ENCODE measurements around the gene TGM4.

TGM4 gene

GRCh38 chr3:44827196-44827595, 47.2 kb upstream of the TGM4 start (continued):
- no peak for TF ChIP-seq PATZ1 (tag by site-specific recombination; IDR thresholded peaks at IDR 0.05)

- no peak overlapping the region for H3K27ac ChIP-seq (ENCODE audit: extremely low read depth, low read depth, low read length)
- no peaks in the 10 kb centered on the region for H3K4me1 ChIP-seq (ENCODE audit: control insufficient read depth, insufficient read depth, low read length)
- H3K36me3 ChIP-seq (ENCODE audit: control insufficient read depth in 2 of 2, insufficient read depth in 1 of 2, low read length in 2 of 2): peaks cover 8 to 73% of the 10 kb centered on the region in 2 experiments; a peak in 2 of 3 replicates
- ChIA-PET POLR2A (no interaction called here), CTCF (no interaction called here)
- no peak overlapping the region for H3K4me3 ChIP-seq (ENCODE audit: low read depth, low read length)
- TF ChIP-seq ZNF48 (tag by site-specific recombination; IDR thresholded peaks at IDR 0.05): no peak
- TF ChIP-seq ZNF302 (tag by site-specific recombination; IDR thresholded peaks at IDR 0.05; ENCODE audit: low read depth): no peak
- no peak for TF ChIP-seq ZNF394 (tag by site-specific recombination; IDR thresholded peaks at IDR 0.05; ENCODE audit: borderline replicate concordance)
- no peak for TF ChIP-seq ZNF514 (tag by site-specific recombination; IDR thresholded peaks at IDR 0.05)
- TF ChIP-seq ZNF280D (tag by site-specific recombination; IDR thresholded peaks at IDR 0.05): no peak
- TF ChIP-seq ZSCAN18 (tag by site-specific recombination; IDR thresholded peaks at IDR 0.05): no peak
- no peaks in the 10 kb centered on the region for H3K9me3 ChIP-seq (ENCODE audit: control insufficient read depth, insufficient read depth, low read depth, low read length)
Observed at GRCh38 chr3:44831232-44831631, 43.2 kb upstream of the TGM4 start.

GRCh38 chr3:44832032-44832431, 42.4 kb upstream of the TGM4 start:
- no peak overlapping the region for H3K4me3 ChIP-seq (ENCODE audit: low read depth, low read length)
- no peaks in the 10 kb centered on the region for H3K9me3 ChIP-seq (ENCODE audit: control insufficient read depth, insufficient read depth, low read depth, low read length)
- ChIA-PET CTCF (interaction anchor here (0.7 kb wide), 1 partner anchor 60 kb away, joined by 3 read pairs; no protein-coding TSS in a partner anchor), POLR2A (interaction anchor here (0.7 kb wide), 1 partner anchor 72 kb away, joined by 3 read pairs; no protein-coding TSS in a partner anchor)
- H3K36me3 ChIP-seq (ENCODE audit: control insufficient read depth in 2 of 2, insufficient read depth in 1 of 2, low read length in 2 of 2): peaks cover 8 to 73% of the 10 kb centered on the region in 2 experiments; a peak in 2 of 3 replicates
- H3K27ac ChIP-seq (ENCODE audit: extremely low read depth, low read depth, low read length): no peak overlapping the region
- no peaks in the 10 kb centered on the region for H3K4me1 ChIP-seq (ENCODE audit: control insufficient read depth, insufficient read depth, low read length)
- TF ChIP-seq ZNF10 (tag by site-specific recombination; IDR thresholded peaks at IDR 0.05): no peak
- no peak for TF ChIP-seq ZNF707 (tag by site-specific recombination; IDR thresholded peaks at IDR 0.05)
- no peak for TF ChIP-seq ZNF76 (tag by site-specific recombination; IDR thresholded peaks at IDR 0.05; ENCODE audit: borderline replicate concordance, low read depth)

- POLR2A ChIA-PET: interaction anchor here (0.7 kb wide), 1 partner anchor 71 kb away, joined by 3 read pairs; no protein-coding TSS in a partner anchor
- CTCF ChIA-PET: no interaction called here
- Histone ChIP-seq H3K9me3 (ENCODE audit: control insufficient read depth, insufficient read depth, low read depth, low read length) (no peaks in the 10 kb centered on the region), H3K4me1 (ENCODE audit: control insufficient read depth, insufficient read depth, low read length) (no peaks in the 10 kb centered on the region), H3K27ac (ENCODE audit: extremely low read depth, low read depth, low read length) (no peak overlapping the region), H3K36me3 (ENCODE audit: control insufficient read depth in 2 of 2, insufficient read depth in 1 of 2, low read length in 2 of 2) (peaks cover 3 to 74% of the 10 kb centered on the region in 2 experiments; a peak in 2 of 3 replicates), H3K4me3 (ENCODE audit: low read depth, low read length) (no peak overlapping the region)
- TF ChIP-seq ZSCAN30 (tag by site-specific recombination; IDR thresholded peaks at IDR 0.05) (no peak), KLF9 (tag by site-specific recombination; IDR thresholded peaks at IDR 0.05; ENCODE audit: low read depth) (no peak), ZNF248 (tag by site-specific recombination; IDR thresholded peaks at IDR 0.05) (no peak), ZBTB10 (tag by site-specific recombination; IDR thresholded peaks at IDR 0.05) (no peak), HOXD13 (CRISPR knock-in tag; IDR thresholded peaks at IDR 0.05; ENCODE audit: borderline replicate concordance) (no peak), ZBTB6 (tag by site-specific recombination; IDR thresholded peaks at IDR 0.05) (no peak)
Observed at GRCh38 chr3:44832965-44833364, 41.4 kb upstream of the TGM4 start.

All from HEK293 (cell line).